ENCODE data around the gene CEP295NL.
"Not testable (repeated sequence)": the region's sequence is repeated elsewhere in the genome, so short reads cannot be mapped to it uniquely, and the experiment has no call there.

CEP295NL gene

GRCh38 chr17:78905116-78905515 lies 2.1 kb upstream of the CEP295NL start:
- DNase-seq (ENCODE audit: low read depth in 2 of 2), result no peak

- no peak for DNase-seq (ENCODE audit: low read depth in 2 of 2)
These were observed 1.4 kb upstream of the CEP295NL start for GRCh38 chr17:78904371-78904770.

GRCh38 chr17:78902231-78902630 lies 770 bp downstream of the CEP295NL start:
- DNase-seq (ENCODE audit: low read depth in 2 of 2), result not testable (repeated sequence)

GRCh38 chr17:78901806-78902205 lies 1.2 kb downstream of the CEP295NL start:
- no peak for DNase-seq (ENCODE audit: low read depth in 2 of 2)

GRCh38 chr17:78900816-78901215 lies 2.2 kb downstream of the CEP295NL start:
- no peak for DNase-seq (ENCODE audit: low read depth in 2 of 2)

- no peak for DNase-seq (ENCODE audit: low read depth in 2 of 2)
These were observed 3.4 kb downstream of the CEP295NL start for GRCh38 chr17:78899361-78900260.

GRCh38 chr17:78898947-78899346 lies 4.1 kb downstream of the CEP295NL start:
- DNase-seq (ENCODE audit: low read depth in 2 of 2), result no peak

GRCh38 chr17:78898075-78898836 lies 4.7 kb downstream of the CEP295NL start:
- no peak for DNase-seq (ENCODE audit: low read depth in 2 of 2)

GRCh38 chr17:78897664-78898047 lies 5.3 kb downstream of the CEP295NL start:
- DNase-seq (ENCODE audit: low read depth in 2 of 2), result no peak

- DNase-seq (ENCODE audit: low read depth in 2 of 2), result no peak
These were observed 6.0 kb downstream of the CEP295NL start for GRCh38 chr17:78896834-78897663.

GRCh38 chr17:78896091-78896833 lies 6.7 kb downstream of the CEP295NL start:
- no peak for DNase-seq (ENCODE audit: low read depth in 2 of 2)

GRCh38 chr17:78895322-78895721 lies 7.7 kb downstream of the CEP295NL start:
- no peak for DNase-seq (ENCODE audit: low read depth in 2 of 2)

GRCh38 chr17:78893684-78894083 lies 9.3 kb downstream of the CEP295NL start:
- no peak for DNase-seq (ENCODE audit: low read depth in 2 of 2)

GRCh38 chr17:78892936-78893379 lies 10.0 kb downstream of the CEP295NL start:
- no peak for DNase-seq (ENCODE audit: low read depth in 2 of 2)

- DNase-seq (ENCODE audit: low read depth in 2 of 2), result no peak
These were observed 10.5 kb downstream of the CEP295NL start for GRCh38 chr17:78892520-78892919.

GRCh38 chr17:78892062-78892456 lies 10.9 kb downstream of the CEP295NL start:
- no peak for DNase-seq (ENCODE audit: low read depth in 2 of 2)

- no peak for DNase-seq (ENCODE audit: low read depth in 2 of 2)
These were observed 11.5 kb downstream of the CEP295NL start for GRCh38 chr17:78891406-78892061.

GRCh38 chr17:78890498-78890897 lies 12.5 kb downstream of the CEP295NL start:
- DNase-seq (ENCODE audit: low read depth in 2 of 2), result no peak

GRCh38 chr17:78890096-78890495 lies 12.9 kb downstream of the CEP295NL start:
- not testable (repeated sequence) for DNase-seq (ENCODE audit: low read depth in 2 of 2)

- no peak for DNase-seq (ENCODE audit: low read depth in 2 of 2)
These were observed 13.5 kb downstream of the CEP295NL start for GRCh38 chr17:78889531-78889930.
